Natural killer cell (primary cell): ENCODE data around the gene CCDC7. TPM values are rescaled to one million over a fixed set of nuclear protein-coding genes. Genes with fewer than 3 reads are reported as not detected.
"Not testable (repeated sequence)": the region's sequence is repeated elsewhere in the genome, so short reads cannot be mapped to it uniquely, and the experiment has no call there.

Source experiments
- ATAC-seq, 3 donors: fragments of 150-1000 bp in 2 of 3; fragments of 200-7000 bp in 1 of 3; cut with Tn5 transposase; 1 replicate in 1 of 3; 2 replicates in 2 of 3; pipeline ENCODE4 v1.10.0; 2021; ENCODE audit warnings: mild to moderate bottlenecking in 2 of 3, moderate library complexity in 2 of 3
- DNase-seq, 2 donors: peaks; one replicate each; pipeline versions ENCODE4 v3.0.0 to v3.0.0-alpha.2; 2013 to 2021; ENCODE audit warnings: mixed read lengths in 1 of 2
- H3K27ac ChIP-seq: one replicate; pipeline ENCODE4 v1.5.1; 2013; ENCODE audit warnings: mild to moderate bottlenecking, low read length
- H3K27me3 ChIP-seq: one replicate; pipeline ENCODE4 v1.6.1; 2013; ENCODE audit warnings: low read length; ENCODE audit not compliant: control insufficient read depth, insufficient read depth
- H3K36me3 ChIP-seq: one replicate; pipeline ENCODE4 v1.6.1; 2013; ENCODE audit warnings: low read length; ENCODE audit not compliant: control insufficient read depth, insufficient read depth
- H3K4me1 ChIP-seq: one replicate; pipeline ENCODE4 v1.6.1; 2013; ENCODE audit warnings: low read length; ENCODE audit not compliant: control insufficient read depth, insufficient read depth
- H3K4me3 ChIP-seq: one replicate; pipeline ENCODE4 v1.5.1; 2013; ENCODE audit warnings: low read length
- H3K9me3 ChIP-seq: one replicate; pipeline ENCODE4 v1.6.1; 2013; ENCODE audit warnings: low read length; ENCODE audit not compliant: control insufficient read depth, insufficient read depth
- H3K27ac Mint-ChIP-seq, 2 donors: one replicate each; pipeline ENCODE4 v1.8.0; 2022; ENCODE audit warnings: mild to moderate bottlenecking in 2 of 2, mixed read lengths in 2 of 2, moderate library complexity in 1 of 2
- H3K27me3 Mint-ChIP-seq, 2 donors: one replicate each; pipeline ENCODE4 v1.8.0; 2022; ENCODE audit warnings: low read depth in 2 of 2, mixed read lengths in 2 of 2
- H3K36me3 Mint-ChIP-seq: one replicate; pipeline ENCODE4 v1.8.0; 2022; ENCODE audit warnings: mixed read lengths
- H3K4me1 Mint-ChIP-seq, 2 donors: one replicate each; pipeline ENCODE4 v1.8.0; 2022; ENCODE audit warnings: mixed read lengths in 2 of 2
- H3K4me3 Mint-ChIP-seq: one replicate; pipeline ENCODE4 v1.8.0; 2022; ENCODE audit warnings: mild to moderate bottlenecking, moderate library complexity, mixed read lengths
- H3K9me3 Mint-ChIP-seq, 2 donors: one replicate each; pipeline ENCODE4 v1.8.0; 2022; ENCODE audit warnings: mixed read lengths in 2 of 2
- WGBS: methylation state at CpG from one replicate; pipeline ENCODE4 v1.1.7; 2013; ENCODE audit warnings: missing lambda C conversion rate; ENCODE audit not compliant: insufficient coverage; 5-methylcytosine and 5-hydroxymethylcytosine counted together
- intact Hi-C: fragments of 100-400 bp; cut with micrococcal nuclease; formaldehyde crosslinking; loops from one replicate; pipeline ENCODE4 v1.14.2; 2022
- total RNA-seq, 4 donors: library from RNA; stranded (reverse); fragments of 120-200 nt in 1 of 4; gene quantifications; one replicate each; pipeline versions ENCODE4 v1.2.3 to v1.2.4, GENCODE V29; 2013 to 2022
- TF ChIP-seq, protein P1 (sequence below): fragments of 200-600 bp; IDR thresholded peaks from one replicate; pipeline ENCODE4 v1.8.0; 2022; ENCODE audit warnings: antibody characterized with exemption

Gene CCDC7
- total RNA-seq, 3 donors from 2014 or later (not counting 1 experiment from before 2014, with no cell fraction given) = 39.0 to 51.1 (median 42.8) TPM

DNA sequence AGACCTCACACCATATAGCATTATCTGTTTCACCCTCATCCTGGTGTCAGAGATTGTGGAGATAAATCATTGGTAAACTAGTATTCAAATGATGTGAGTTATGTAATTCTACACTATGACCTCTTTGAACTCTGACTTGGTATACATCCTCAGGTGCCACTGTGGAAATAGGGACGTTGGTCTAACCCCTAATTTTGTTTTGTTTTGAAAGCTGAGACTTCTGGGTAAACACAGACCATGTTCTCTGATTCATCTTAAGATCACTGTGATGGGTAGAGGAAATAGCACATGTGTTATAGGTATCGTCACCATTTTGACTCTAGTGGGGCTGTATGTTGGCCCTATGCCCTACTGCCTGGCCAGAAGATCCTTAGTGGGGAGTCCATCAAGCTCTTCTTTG lies 241.6 kb downstream of the CCDC7 start:
- H3K27me3 Mint-ChIP-seq = no peaks in the 10 kb centered on the region
- intact Hi-C loops = no loop called here
- TF ChIP-seq, protein P1, sequence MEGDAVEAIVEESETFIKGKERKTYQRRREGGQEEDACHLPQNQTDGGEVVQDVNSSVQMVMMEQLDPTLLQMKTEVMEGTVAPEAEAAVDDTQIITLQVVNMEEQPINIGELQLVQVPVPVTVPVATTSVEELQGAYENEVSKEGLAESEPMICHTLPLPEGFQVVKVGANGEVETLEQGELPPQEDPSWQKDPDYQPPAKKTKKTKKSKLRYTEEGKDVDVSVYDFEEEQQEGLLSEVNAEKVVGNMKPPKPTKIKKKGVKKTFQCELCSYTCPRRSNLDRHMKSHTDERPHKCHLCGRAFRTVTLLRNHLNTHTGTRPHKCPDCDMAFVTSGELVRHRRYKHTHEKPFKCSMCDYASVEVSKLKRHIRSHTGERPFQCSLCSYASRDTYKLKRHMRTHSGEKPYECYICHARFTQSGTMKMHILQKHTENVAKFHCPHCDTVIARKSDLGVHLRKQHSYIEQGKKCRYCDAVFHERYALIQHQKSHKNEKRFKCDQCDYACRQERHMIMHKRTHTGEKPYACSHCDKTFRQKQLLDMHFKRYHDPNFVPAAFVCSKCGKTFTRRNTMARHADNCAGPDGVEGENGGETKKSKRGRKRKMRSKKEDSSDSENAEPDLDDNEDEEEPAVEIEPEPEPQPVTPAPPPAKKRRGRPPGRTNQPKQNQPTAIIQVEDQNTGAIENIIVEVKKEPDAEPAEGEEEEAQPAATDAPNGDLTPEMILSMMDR = no peak
- H3K4me3 Mint-ChIP-seq = no peak overlapping the region
- no peak for DNase-seq
- peaks cover 38% of the 10 kb centered on the region for H3K36me3 Mint-ChIP-seq
- 62% methylated on average over 2 of the region's 2 CpGs for WGBS
- no peak overlapping the region for H3K4me3 ChIP-seq
- H3K27ac ChIP-seq = no peak overlapping the region
- no peaks in the 10 kb centered on the region for H3K9me3 ChIP-seq
- H3K9me3 Mint-ChIP-seq = peaks cover 0 to 3% of the 10 kb centered on the region in 2 donors
- H3K4me1 ChIP-seq = no peaks in the 10 kb centered on the region
- H3K27me3 ChIP-seq = no peaks in the 10 kb centered on the region
- no peak overlapping the region for H3K27ac Mint-ChIP-seq
- peaks cover 10% of the 10 kb centered on the region in 2 donors for H3K4me1 Mint-ChIP-seq
- ATAC-seq = no peak
- H3K36me3 ChIP-seq = peaks cover 3% of the 10 kb centered on the region

DNA sequence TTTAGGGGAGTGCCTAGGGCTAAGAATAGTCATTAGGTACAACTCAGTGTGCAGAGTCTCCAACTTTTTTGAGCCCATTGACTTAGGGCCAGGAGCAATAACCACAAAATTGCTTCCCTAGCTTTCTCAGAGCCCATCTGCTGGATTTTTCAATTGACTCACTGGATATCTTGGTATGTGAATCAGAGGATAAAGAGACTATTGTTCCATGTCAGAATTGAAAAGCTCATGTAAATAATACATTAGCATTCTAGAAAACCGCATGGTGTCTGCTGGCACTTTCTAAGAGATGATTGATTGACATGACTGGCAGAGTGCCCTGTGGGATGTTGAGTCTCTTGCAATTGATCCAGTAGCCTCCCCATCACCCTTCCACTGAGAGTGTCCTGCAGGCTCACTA lies 246.2 kb downstream of the CCDC7 start:
- Histone ChIP-seq H3K36me3 (peaks cover 3% of the 10 kb centered on the region), H3K27ac (no peak overlapping the region), H3K4me1 (no peaks in the 10 kb centered on the region), H3K9me3 (no peaks in the 10 kb centered on the region), H3K4me3 (no peak overlapping the region), H3K27me3 (no peaks in the 10 kb centered on the region)
- WGBS = no CpG with 5 or more reads among the region's 1 CpG
- no peak overlapping the region for H3K4me3 Mint-ChIP-seq
- TF ChIP-seq, protein P1 = no peak
- peaks cover 2 to 4% of the 10 kb centered on the region in 2 donors for H3K4me1 Mint-ChIP-seq
- no peaks in the 10 kb centered on the region for H3K27me3 Mint-ChIP-seq
- H3K9me3 Mint-ChIP-seq = no peaks in the 10 kb centered on the region
- no peak overlapping the region for H3K27ac Mint-ChIP-seq
- intact Hi-C loops = no loop called here
- H3K36me3 Mint-ChIP-seq = peaks cover 10% of the 10 kb centered on the region
- ATAC-seq (no peak), DNase-seq (no peak)

DNA sequence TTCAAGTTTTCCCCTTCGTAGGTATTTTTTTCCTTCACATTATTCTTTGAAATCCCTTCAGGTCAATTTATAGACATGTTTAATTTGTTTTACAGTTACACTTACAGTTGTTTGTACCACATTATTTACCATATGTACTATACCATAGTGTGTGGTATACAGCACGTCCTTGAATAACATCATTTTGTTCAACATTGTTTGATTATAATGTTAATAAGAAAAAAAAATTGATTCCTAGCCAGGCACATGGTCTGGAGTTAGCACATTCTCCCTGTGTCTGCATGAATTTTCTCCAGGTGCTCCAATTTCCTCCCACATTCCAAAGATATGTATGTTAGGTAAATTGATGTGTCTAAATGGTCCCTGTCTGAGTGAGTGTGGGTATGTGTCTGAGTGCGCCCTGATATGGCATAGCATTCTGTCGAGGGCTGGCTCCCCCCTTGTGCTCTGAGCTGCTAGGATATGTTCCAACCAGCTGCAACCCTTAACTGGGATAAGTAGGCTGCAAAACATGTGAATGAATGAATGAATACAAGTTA lies 247.6 kb downstream of the CCDC7 start:
- no peaks in the 10 kb centered on the region for H3K4me1 ChIP-seq
- ATAC-seq (no peak), DNase-seq (no peak)
- no peaks in the 10 kb centered on the region for H3K27me3 ChIP-seq
- intact Hi-C loops = no loop called here
- H3K9me3 ChIP-seq = peaks cover 6% of the 10 kb centered on the region
- Mint-ChIP-seq H3K4me3 (no peak overlapping the region), H3K9me3 (peaks cover 3 to 5% of the 10 kb centered on the region in 2 donors), H3K4me1 (no peaks in the 10 kb centered on the region), H3K27me3 (no peaks in the 10 kb centered on the region), H3K27ac (no peak overlapping the region), H3K36me3 (peaks cover 11% of the 10 kb centered on the region)
- TF ChIP-seq, protein P1 = no peak
- H3K36me3 ChIP-seq = peaks cover 3% of the 10 kb centered on the region
- no peak overlapping the region for H3K27ac ChIP-seq
- WGBS = 100% methylated on average over 2 of the region's 4 CpGs
- H3K4me3 ChIP-seq = no peak overlapping the region

DNA sequence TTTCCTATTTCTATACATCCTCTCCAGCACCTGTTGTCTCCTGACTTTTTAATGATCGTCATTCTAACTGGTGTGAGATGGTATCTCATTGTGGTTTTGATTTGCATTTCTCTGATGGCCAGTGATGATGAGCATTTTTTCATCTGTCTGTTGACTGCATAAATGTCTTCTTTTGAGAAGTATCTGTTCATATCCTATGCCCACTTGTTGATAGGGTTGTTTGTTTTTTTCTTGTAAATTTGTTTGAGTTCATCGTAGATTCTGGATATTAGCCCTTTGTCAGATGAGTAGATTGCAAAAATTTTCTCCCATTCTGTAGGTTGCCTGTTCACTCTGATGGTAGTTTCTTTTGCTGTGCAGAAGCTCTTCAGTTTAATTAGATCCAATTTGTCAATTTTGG lies 253.7 kb downstream of the CCDC7 start:
- H3K36me3 ChIP-seq, intact Hi-C loops, DNase-seq, H3K27me3 Mint-ChIP-seq, H3K4me1 ChIP-seq, H3K27me3 ChIP-seq, ATAC-seq, H3K27ac Mint-ChIP-seq, H3K4me3 Mint-ChIP-seq, H3K4me3 ChIP-seq, H3K27ac ChIP-seq, H3K4me1 Mint-ChIP-seq: not testable (repeated sequence)
- H3K36me3 Mint-ChIP-seq = peaks cover 31% of the 10 kb centered on the region
- no CpG with 5 or more reads among the region's 2 CpGs for WGBS
- H3K9me3 Mint-ChIP-seq = peaks cover 12 to 20% of the 10 kb centered on the region in 2 donors
- peaks cover 10% of the 10 kb centered on the region for H3K9me3 ChIP-seq
